ENCODE data around the gene AMDHD2. TPM values are rescaled to one million over a fixed set of nuclear protein-coding genes. Genes with fewer than 3 reads are reported as not detected.
A peak's percentile ranks its signal among the peaks of the same experiment; 100 is the strongest.

AMDHD2 gene
- 10 to 100 TPM; 23.3 to 25.3 (median 24.4) TPM for total RNA-seq
- polyA plus RNA-seq, result 10 to 100 TPM; 21.0 to 39.4 (median 21.5) TPM

DNA sequence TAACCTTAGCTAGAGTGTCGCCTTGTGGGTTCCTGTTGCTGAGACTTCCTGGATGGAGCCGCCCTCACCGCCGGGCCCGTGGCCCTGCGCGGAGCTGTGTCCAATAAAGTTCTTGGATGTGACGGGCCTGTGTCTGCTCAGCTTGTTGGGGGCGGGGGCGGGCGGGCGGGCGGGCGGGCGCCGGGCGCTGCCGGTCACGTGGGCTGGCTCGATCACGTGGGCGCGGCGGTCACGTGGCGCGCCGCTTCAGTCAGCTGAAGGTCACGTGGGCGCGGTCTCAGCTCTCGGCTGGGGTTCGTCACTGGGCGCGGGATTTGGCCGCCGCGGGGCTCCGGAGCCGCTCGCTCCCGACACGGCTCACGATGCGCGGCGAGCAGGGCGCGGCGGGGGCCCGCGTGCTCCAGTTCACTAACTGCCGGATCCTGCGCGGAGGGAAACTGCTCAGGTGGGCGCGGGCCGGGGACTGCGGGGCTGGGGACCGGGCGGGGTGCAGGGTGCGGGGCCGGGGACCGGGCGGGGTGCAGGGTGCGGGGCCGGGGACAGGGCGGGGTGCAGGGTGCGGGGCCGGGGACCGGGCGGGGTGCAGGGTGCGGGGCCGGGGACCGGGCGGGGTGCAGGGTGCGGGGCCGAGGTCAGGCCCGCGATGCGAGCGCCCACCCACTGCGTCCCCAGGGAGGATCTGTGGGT lies at the start of gene AMDHD2:
AMDHD2 (plus strand) TSS at position 275 of the 687 bp plus-strand sequence; CDS start at position 363, 88 bp downstream.
- Histone ChIP-seq H3K9me3 (no peaks in the 10 kb centered on the region), H3K4me3 (peak within 1 kb of the TSS; percentile 51 to 73 (median 66)), H3K4me1 (peaks cover 0 to 57% (median 56%) of the 10 kb centered on the region in 4 donors), H3K27me3 (no peaks in the 10 kb centered on the region), H3K36me3 (peaks cover 0 to 27% (median 14%) of the 10 kb centered on the region in 4 donors), H3K27ac (peak within 1 kb of the TSS; percentile 83 to 98 (median 94))
- WGBS, 2 donors, result 1% methylated on average over 83 of the region's 83 CpGs
- peak; percentile 95 for DNase-seq
- intact Hi-C loops (cut with DNase I), result no loop called here
- TF ChIP-seq POLR2AphosphoS5 (IDR thresholded peaks at IDR 0.05), result peak; percentile 54 to 85 (median 84)
- TF ChIP-seq, protein P1, sequence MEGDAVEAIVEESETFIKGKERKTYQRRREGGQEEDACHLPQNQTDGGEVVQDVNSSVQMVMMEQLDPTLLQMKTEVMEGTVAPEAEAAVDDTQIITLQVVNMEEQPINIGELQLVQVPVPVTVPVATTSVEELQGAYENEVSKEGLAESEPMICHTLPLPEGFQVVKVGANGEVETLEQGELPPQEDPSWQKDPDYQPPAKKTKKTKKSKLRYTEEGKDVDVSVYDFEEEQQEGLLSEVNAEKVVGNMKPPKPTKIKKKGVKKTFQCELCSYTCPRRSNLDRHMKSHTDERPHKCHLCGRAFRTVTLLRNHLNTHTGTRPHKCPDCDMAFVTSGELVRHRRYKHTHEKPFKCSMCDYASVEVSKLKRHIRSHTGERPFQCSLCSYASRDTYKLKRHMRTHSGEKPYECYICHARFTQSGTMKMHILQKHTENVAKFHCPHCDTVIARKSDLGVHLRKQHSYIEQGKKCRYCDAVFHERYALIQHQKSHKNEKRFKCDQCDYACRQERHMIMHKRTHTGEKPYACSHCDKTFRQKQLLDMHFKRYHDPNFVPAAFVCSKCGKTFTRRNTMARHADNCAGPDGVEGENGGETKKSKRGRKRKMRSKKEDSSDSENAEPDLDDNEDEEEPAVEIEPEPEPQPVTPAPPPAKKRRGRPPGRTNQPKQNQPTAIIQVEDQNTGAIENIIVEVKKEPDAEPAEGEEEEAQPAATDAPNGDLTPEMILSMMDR (IDR thresholded peaks at IDR 0.05), result no peak
- TF ChIP-seq POLR2A (IDR thresholded peaks at IDR 0.05), result no peak
- TF ChIP-seq EP300 (IDR thresholded peaks at IDR 0.05), result peak in 1 of 4 donors; percentile 49

- DNase-seq, result no peak
- 12 to 36% methylated on average over 9 of the region's 9 CpGs for WGBS, 2 donors
- Histone ChIP-seq H3K4me3 (no peak overlapping the region), H3K27ac (no peak overlapping the region), H3K9me3 (no peaks in the 10 kb centered on the region), H3K36me3 (no peaks in the 10 kb centered on the region), H3K27me3 (peaks cover 32 to 68% (median 49%) of the 10 kb centered on the region in 3 donors), H3K4me1 (peaks cover 0 to 61% (median 50%) of the 10 kb centered on the region in 4 donors)
- intact Hi-C loops (cut with DNase I), result no loop called here
- TF ChIP-seq EP300 (IDR thresholded peaks at IDR 0.05) (no peak), POLR2A (IDR thresholded peaks at IDR 0.05) (no peak), POLR2AphosphoS5 (IDR thresholded peaks at IDR 0.05) (no peak)
- TF ChIP-seq, protein P1 (IDR thresholded peaks at IDR 0.05), result no peak
These were observed 49.6 kb upstream of the AMDHD2 start for GRCh38 chr16:2470603-2471015.

DNA sequence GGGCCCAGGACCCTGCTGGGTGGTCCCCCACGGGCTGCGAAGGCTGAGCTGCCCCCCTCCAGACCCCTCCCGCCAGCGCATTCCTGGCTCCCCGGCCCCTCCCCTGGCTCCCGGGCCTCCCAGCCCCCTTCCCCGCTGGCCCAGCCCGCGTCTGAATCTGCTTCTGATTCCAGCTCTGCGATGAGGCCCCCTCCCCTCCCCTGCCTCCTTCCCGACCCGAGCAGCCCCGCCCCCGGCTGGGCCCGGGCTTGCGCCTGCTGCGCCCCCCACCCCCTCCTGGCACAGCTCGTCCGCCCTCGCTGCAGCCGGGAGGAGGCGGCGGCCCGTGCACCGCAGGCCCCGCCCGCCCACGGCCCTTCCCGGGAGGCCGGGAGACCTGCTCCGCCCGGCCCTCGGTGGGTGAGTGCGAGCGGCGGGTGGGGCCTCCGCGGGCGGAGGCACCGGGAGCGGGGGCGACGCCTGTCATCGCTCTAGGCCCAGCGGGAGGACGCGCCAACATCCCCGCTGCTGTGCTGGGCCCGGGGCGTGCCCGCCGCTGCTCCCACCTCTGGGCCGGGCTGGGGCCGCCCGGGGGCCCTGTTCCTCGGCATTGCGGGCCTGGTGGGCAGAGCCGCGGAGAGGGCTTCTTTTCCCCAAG lies 49.0 kb upstream of the AMDHD2 start, which contains the start of gene NTN3:
NTN3 (plus strand) TSS at position 282 of the 637 bp plus-strand sequence. CDS start 405 bp downstream, outside the sequence.
- no peaks in the 10 kb centered on the region for H3K36me3 ChIP-seq
- DNase-seq, result no peak
- peak within 1 kb of the TSS in 3 of 4 donors; percentile 15 to 39 (median 30) for H3K4me3 ChIP-seq
- WGBS, 2 donors, result 1 to 2% methylated on average over 59 of the region's 59 CpGs
- no peak for TF ChIP-seq POLR2A (IDR thresholded peaks at IDR 0.05)
- TF ChIP-seq, protein P1 (IDR thresholded peaks at IDR 0.05), result no peak
- H3K27ac ChIP-seq, result no peak within 1 kb of the TSS
- H3K4me1 ChIP-seq, result peaks cover 0 to 66% (median 55%) of the 10 kb centered on the region in 4 donors
- no peaks in the 10 kb centered on the region for H3K9me3 ChIP-seq
- H3K27me3 ChIP-seq, result peaks cover 32 to 68% (median 49%) of the 10 kb centered on the region in 3 donors
- intact Hi-C loops (cut with DNase I), result no loop called here

DNA sequence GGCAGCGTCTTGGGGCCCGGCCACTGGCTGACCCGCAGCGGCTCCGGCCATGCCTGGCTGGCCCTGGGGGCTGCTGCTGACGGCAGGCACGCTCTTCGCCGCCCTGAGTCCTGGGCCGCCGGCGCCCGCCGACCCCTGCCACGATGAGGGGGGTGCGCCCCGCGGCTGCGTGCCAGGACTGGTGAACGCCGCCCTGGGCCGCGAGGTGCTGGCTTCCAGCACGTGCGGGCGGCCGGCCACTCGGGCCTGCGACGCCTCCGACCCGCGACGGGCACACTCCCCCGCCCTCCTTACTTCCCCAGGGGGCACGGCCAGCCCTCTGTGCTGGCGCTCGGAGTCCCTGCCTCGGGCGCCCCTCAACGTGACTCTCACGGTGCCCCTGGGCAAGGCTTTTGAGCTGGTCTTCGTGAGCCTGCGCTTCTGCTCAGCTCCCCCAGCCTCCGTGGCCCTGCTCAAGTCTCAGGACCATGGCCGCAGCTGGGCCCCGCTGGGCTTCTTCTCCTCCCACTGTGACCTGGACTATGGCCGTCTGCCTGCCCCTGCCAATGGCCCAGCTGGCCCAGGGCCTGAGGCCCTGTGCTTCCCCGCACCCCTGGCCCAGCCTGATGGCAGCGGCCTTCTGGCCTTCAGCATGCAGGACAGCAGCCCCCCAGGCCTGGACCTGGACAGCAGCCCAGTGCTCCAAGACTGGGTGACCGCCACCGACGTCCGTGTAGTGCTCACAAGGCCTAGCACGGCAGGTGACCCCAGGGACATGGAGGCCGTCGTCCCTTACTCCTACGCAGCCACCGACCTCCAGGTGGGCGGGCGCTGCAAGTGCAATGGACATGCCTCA lies 48.3 kb upstream of the AMDHD2 start:
- Histone ChIP-seq H3K9me3 (no peaks in the 10 kb centered on the region), H3K27me3 (peaks cover 32 to 66% (median 49%) of the 10 kb centered on the region in 3 donors), H3K4me3 (peak overlapping the region in 3 of 4 donors; percentile 15 to 39 (median 30)), H3K27ac (no peak overlapping the region), H3K4me1 (peaks cover 0 to 70% (median 59%) of the 10 kb centered on the region in 4 donors), H3K36me3 (no peaks in the 10 kb centered on the region)
- 34 to 38% methylated on average over 61 of the region's 61 CpGs for WGBS, 2 donors
- DNase-seq, result no peak
- intact Hi-C loops (cut with DNase I), result no loop called here
- TF ChIP-seq, protein P1 (IDR thresholded peaks at IDR 0.05), result no peak
- TF ChIP-seq POLR2AphosphoS5 (IDR thresholded peaks at IDR 0.05) (no peak), POLR2A (IDR thresholded peaks at IDR 0.05) (no peak), EP300 (IDR thresholded peaks at IDR 0.05) (no peak)

Data from sigmoid colon (tissue), 7 donors.